Measurements from ENCODE around the gene TNFRSF8.
"Not testable (repeated sequence)": the region's sequence is repeated elsewhere in the genome, so short reads cannot be mapped to it uniquely, and the experiment has no call there.

Gene TNFRSF8

GRCh38 chr1:12039164-12039525, 24.0 kb upstream of the TNFRSF8 start:
- no peak for DNase-seq

- not testable (repeated sequence) for DNase-seq
These were observed 23.2 kb upstream of the TNFRSF8 start for GRCh38 chr1:12039824-12040456.

GRCh38 chr1:12040457-12041051, 22.5 kb upstream of the TNFRSF8 start:
- DNase-seq: no peak

- DNase-seq: not testable (repeated sequence)
These were observed 18.8 kb upstream of the TNFRSF8 start for GRCh38 chr1:12044187-12044877.

GRCh38 chr1:12046749-12047119, 16.4 kb upstream of the TNFRSF8 start:
- DNase-seq: no peak

- DNase-seq: no peak
These were observed 15.8 kb upstream of the TNFRSF8 start for GRCh38 chr1:12047120-12047876.

- DNase-seq: no peak
These were observed 14.7 kb upstream of the TNFRSF8 start for GRCh38 chr1:12048372-12048771.

GRCh38 chr1:12049616-12050015, 13.5 kb upstream of the TNFRSF8 start:
- DNase-seq: no peak

GRCh38 chr1:12051361-12051760, 11.7 kb upstream of the TNFRSF8 start:
- no peak for DNase-seq

- peak; percentile 66 for DNase-seq
These were observed 11.0 kb upstream of the TNFRSF8 start for GRCh38 chr1:12052008-12052573.

GRCh38 chr1:12052997-12053686, 10.0 kb upstream of the TNFRSF8 start:
- no peak for DNase-seq

- DNase-seq: no peak
These were observed 9.2 kb upstream of the TNFRSF8 start for GRCh38 chr1:12053752-12054548.

- no peak for DNase-seq
These were observed 7.8 kb upstream of the TNFRSF8 start for GRCh38 chr1:12055259-12055658.

GRCh38 chr1:12056331-12056841, 6.7 kb upstream of the TNFRSF8 start:
- no peak for DNase-seq

- DNase-seq: no peak
These were observed 5.7 kb upstream of the TNFRSF8 start for GRCh38 chr1:12057382-12057781.

- DNase-seq: no peak
These were observed 5.0 kb upstream of the TNFRSF8 start for GRCh38 chr1:12057940-12058687.

GRCh38 chr1:12059226-12059625, 3.9 kb upstream of the TNFRSF8 start:
- DNase-seq: no peak

GRCh38 chr1:12059722-12060464, 3.2 kb upstream of the TNFRSF8 start:
- DNase-seq: no peak

GRCh38 chr1:12060500-12060899, 2.6 kb upstream of the TNFRSF8 start:
- no peak for DNase-seq
